NCI-H146 treated with DMSO at 0.1 percent for 48 hours (cell line): ENCODE data around the gene PFN2.
"Not testable (repeated sequence)": the region's sequence is repeated elsewhere in the genome, so short reads cannot be mapped to it uniquely, and the experiment has no call there.

Experiments used
- DNase-seq: peaks from one replicate; lab custom pipeline; 2025; ENCODE audit not compliant: unreplicated experiment; lab: John Stamatoyannopoulos, UW

PFN2 gene

GRCh38 chr3:149970716-149971402, at the start of gene PFN2:
Gene PFN2, minus strand, starts transcription at chr3:149970895. Its CDS starts 39 bp downstream, at chr3:149970856.
- peak; percentile 88 for DNase-seq

GRCh38 chr3:150015901-150016300, 45.2 kb upstream of the PFN2 start:
- DNase-seq: no peak

GRCh38 chr3:150014782-150015181, 44.1 kb upstream of the PFN2 start:
- DNase-seq: no peak

GRCh38 chr3:150013801-150014200, 43.1 kb upstream of the PFN2 start:
- DNase-seq: no peak

- no peak for DNase-seq
These were observed 36.1 kb upstream of the PFN2 start for GRCh38 chr3:150006794-150007193.

GRCh38 chr3:150005243-150006112, 34.8 kb upstream of the PFN2 start:
- DNase-seq: no peak

GRCh38 chr3:150000641-150001040, 29.9 kb upstream of the PFN2 start:
- DNase-seq: no peak

GRCh38 chr3:149999421-149999820, 28.7 kb upstream of the PFN2 start:
- DNase-seq: no peak

- DNase-seq: no peak
These were observed 28.3 kb upstream of the PFN2 start for GRCh38 chr3:149998946-149999345.

- DNase-seq: no peak
These were observed 21.8 kb upstream of the PFN2 start for GRCh38 chr3:149992416-149993058.

GRCh38 chr3:149990423-149990948, 19.8 kb upstream of the PFN2 start:
- no peak for DNase-seq

- no peak for DNase-seq
These were observed 18.6 kb upstream of the PFN2 start for GRCh38 chr3:149989307-149989706.

- no peak for DNase-seq
These were observed 12.9 kb upstream of the PFN2 start for GRCh38 chr3:149983628-149984027.

GRCh38 chr3:149983053-149983452, 12.4 kb upstream of the PFN2 start:
- DNase-seq: not testable (repeated sequence)

GRCh38 chr3:149981979-149982378, 11.3 kb upstream of the PFN2 start:
- DNase-seq: not testable (repeated sequence)

- DNase-seq: no peak
These were observed 6.7 kb upstream of the PFN2 start for GRCh38 chr3:149977386-149977785.

GRCh38 chr3:149975919-149976318, 5.2 kb upstream of the PFN2 start:
- DNase-seq: no peak

- DNase-seq: peak; percentile 94
These were observed 844 bp upstream of the PFN2 start for GRCh38 chr3:149971403-149972075.

- DNase-seq: peak; percentile 88
These were observed 567 bp downstream of the PFN2 start for GRCh38 chr3:149969940-149970715.
